AML-193 (cell line): ENCODE measurements around the gene SLC47A2.
"Not testable (repeated sequence)": the region's sequence is repeated elsewhere in the genome, so short reads cannot be mapped to it uniquely, and the experiment has no call there.

ENCODE experiments used
- DNase-seq, 2 experiments: peaks; one replicate each; lab custom pipeline; 2025; lab: John Stamatoyannopoulos, UW

The SLC47A2 gene

GRCh38 chr17:19706791-19707727, 9.3 kb downstream of the SLC47A2 start:
- DNase-seq = no peak

- DNase-seq = no peak
Observed at GRCh38 chr17:19705771-19706770, 10.3 kb downstream of the SLC47A2 start.

- no peak for DNase-seq
Observed at GRCh38 chr17:19705201-19705600, 11.2 kb downstream of the SLC47A2 start.

- no peak for DNase-seq
Observed at GRCh38 chr17:19703828-19704613, 12.4 kb downstream of the SLC47A2 start.

- DNase-seq = no peak
Observed at GRCh38 chr17:19703106-19703827, 13.1 kb downstream of the SLC47A2 start.

- DNase-seq = no peak
Observed at GRCh38 chr17:19702217-19702641, 14.2 kb downstream of the SLC47A2 start.

GRCh38 chr17:19686400-19687090, 29.8 kb downstream of the SLC47A2 start:
- no peak for DNase-seq

GRCh38 chr17:19684909-19685580, 31.3 kb downstream of the SLC47A2 start:
- DNase-seq = not testable (repeated sequence)

- DNase-seq = no peak
Observed at GRCh38 chr17:19683117-19683516, 33.3 kb downstream of the SLC47A2 start.

- no peak for DNase-seq
Observed at GRCh38 chr17:19678581-19679453, 37.6 kb downstream of the SLC47A2 start.

GRCh38 chr17:19677736-19678379, 38.5 kb downstream of the SLC47A2 start:
- DNase-seq = no peak

GRCh38 chr17:19676896-19677295, 39.5 kb downstream of the SLC47A2 start:
- DNase-seq = no peak

- no peak for DNase-seq
Observed at GRCh38 chr17:19673623-19674022, 42.8 kb downstream of the SLC47A2 start.

- no peak for DNase-seq
Observed at GRCh38 chr17:19672009-19672750, 44.2 kb downstream of the SLC47A2 start.

- DNase-seq = no peak
Observed at GRCh38 chr17:19671433-19671832, 45.0 kb downstream of the SLC47A2 start.

GRCh38 chr17:19670908-19671307, 45.5 kb downstream of the SLC47A2 start:
- no peak for DNase-seq

- DNase-seq = not testable (repeated sequence)
Observed at GRCh38 chr17:19669680-19670079, 46.7 kb downstream of the SLC47A2 start.

GRCh38 chr17:19664821-19665181, 51.6 kb downstream of the SLC47A2 start:
- no peak for DNase-seq
